GM23248 (cell line): ENCODE measurements around the gene ZSWIM4.

Experiments
- EZH2 ChIP-seq: fragments of 200-600 bp; sonication (generic); IDR thresholded peaks from 2 replicates; pipeline ENCODE4 v1.6.1; 2018; ENCODE audit warnings: antibody characterized with exemption, mild to moderate bottlenecking; ENCODE audit not compliant: insufficient read depth, poor library complexity, severe bottlenecking
- EZH2phosphoT487 ChIP-seq: fragments of 200-600 bp; sonication (generic); IDR thresholded peaks from 2 replicates; pipeline ENCODE4 v1.6.1; 2018; ENCODE audit warnings: antibody characterized with exemption, moderate library complexity, mild to moderate bottlenecking, low read depth; ENCODE audit not compliant: insufficient read depth

DNA sequence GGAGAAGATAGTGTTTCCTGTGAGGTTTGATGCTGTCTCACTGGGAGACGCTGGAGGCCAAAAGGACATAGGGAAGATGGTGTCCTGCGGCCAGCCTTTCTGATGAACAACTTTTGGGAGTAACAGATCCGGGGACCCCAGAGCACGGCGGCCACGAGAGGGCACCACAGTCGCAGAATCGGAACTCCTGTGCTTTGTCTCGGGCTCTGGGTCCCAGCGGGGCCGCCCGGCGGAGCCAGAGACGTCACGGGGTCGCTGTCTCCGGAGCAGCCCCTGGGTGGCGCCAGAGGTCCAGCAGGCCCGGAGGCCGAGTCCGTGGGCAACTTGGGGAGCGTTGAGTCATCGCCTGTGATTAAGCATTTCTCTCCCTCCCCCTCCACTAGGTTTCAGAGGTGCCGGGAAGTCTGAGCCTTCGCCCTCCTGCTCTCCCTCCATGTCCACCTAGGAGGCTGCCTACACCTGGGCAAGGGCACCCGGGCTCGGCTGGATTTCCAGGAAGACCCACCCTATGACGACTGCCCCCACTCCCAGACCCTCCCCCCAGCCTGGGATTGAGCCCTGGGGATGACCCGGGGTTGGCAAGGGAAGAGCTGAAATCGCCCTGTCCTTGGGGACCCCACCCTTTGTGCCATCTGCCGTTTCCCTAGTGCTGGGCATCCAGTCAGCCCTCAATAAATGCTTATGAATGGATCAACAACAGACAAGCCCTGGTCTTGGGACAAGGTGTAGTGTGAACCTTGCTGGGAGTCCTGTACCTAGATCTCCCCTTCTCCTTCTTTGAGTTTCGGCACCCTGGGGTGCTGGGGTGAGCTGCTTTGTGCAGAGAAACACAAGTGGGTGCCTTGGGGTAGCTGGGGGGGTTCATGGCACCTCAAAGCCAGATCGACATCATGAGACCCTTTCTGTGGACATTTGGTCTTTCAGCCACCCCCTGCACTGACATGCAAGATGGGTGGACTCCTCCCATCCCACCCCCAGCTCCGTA, 85.1 kb downstream of the ZSWIM4 start:
- TF ChIP-seq EZH2phosphoT487, result no peak
- no peak for TF ChIP-seq EZH2
